HepG2 (cell line): ENCODE results near the gene CFAP46. TPM values are rescaled to one million over a fixed set of nuclear protein-coding genes. Genes with fewer than 3 reads are reported as not detected.

ENCODE experiments used
- ATAC-seq: fragments of 200-7000 bp; cut with Tn5 transposase; 3 replicates; pipeline ENCODE4 v1.9.1; 2020; ENCODE audit warnings: mild to moderate bottlenecking, moderate library complexity
- BruUV-seq: library from RNA; stranded (reverse); fragments of 400-500 nt; replicated peaks from 2 replicates; lab custom pipeline; 2021; lab: Mats Ljungman, UMichigan
- CTCF ChIA-PET: fragments of 300-600 bp; formaldehyde crosslinking; extraction: SDS; loops from one replicate; lab custom pipeline; 2021; ENCODE audit warnings: low total read pairs, inconsistent platforms, low intra/inter-chr PET ratio; lab: Yijun Ruan, JAX
- POLR2A ChIA-PET: fragments of 350-600 bp; sonication (Branson Sonifier 250); formaldehyde crosslinking; loops from one replicate; lab custom pipeline; 2020; ENCODE audit warnings: antibody characterized with exemption, inconsistent platforms; lab: Yijun Ruan, JAX
- DNase-seq: peaks from one replicate; pipeline ENCODE4 v3.0.0-alpha.2; 2015; ENCODE audit warnings: low spot score
- FAIRE-seq: peaks from 3 replicates; lab custom pipeline; 2011; peaks lifted over from hg19 to GRCh38; lab: Jason Lieb, UNC
- H2AFZ ChIP-seq: one replicate; pipeline ENCODE4 v1.6.1; 2011; ENCODE audit warnings: low read length, inconsistent platforms
- H3K27ac ChIP-seq: fragments of 300-600 bp; 3 replicates; pipeline ENCODE4 v1.8.0; 2011; ENCODE audit warnings: mixed run types, mild to moderate bottlenecking, mixed read lengths, low read length, inconsistent platforms; ENCODE audit not compliant: insufficient read depth; ENCODE audit errors: extremely low read length
- H3K27me3 ChIP-seq, 2 experiments: fragments of 200-600 bp in 1 of 2; 2 replicates in 1 of 2; 3 replicates in 1 of 2; pipeline versions ENCODE4 v1.6.0 to v1.8.0; 2011; ENCODE audit warnings: low read length in 2 of 2, mild to moderate bottlenecking in 2 of 2, moderate library complexity in 2 of 2, inconsistent platforms in 1 of 2; ENCODE audit not compliant: insufficient read depth in 2 of 2, control insufficient read depth in 1 of 2
- H3K36me3 ChIP-seq, 2 experiments: fragments of 200-600 bp in 1 of 2; replicated peaks in 1 of 2; 2 replicates in 1 of 2; 3 replicates in 1 of 2; pipeline versions ENCODE4 v1.5.1 to v1.8.0; 2011; ENCODE audit warnings: low read length in 2 of 2, inconsistent platforms in 1 of 2; ENCODE audit not compliant: insufficient read depth in 2 of 2, control insufficient read depth in 1 of 2
- H3K4me1 ChIP-seq: 2 replicates; pipeline ENCODE4 v1.5.1; 2012; ENCODE audit warnings: low read length, inconsistent platforms; ENCODE audit not compliant: insufficient read depth
- H3K4me2 ChIP-seq: 2 replicates; pipeline ENCODE4 v1.6.0; 2011; ENCODE audit warnings: low read depth, low read length, inconsistent platforms
- H3K4me3 ChIP-seq, 3 experiments: fragments of 200-600 bp in 1 of 3; sonication (generic), shearing (Covaris generic) in 1 of 3; replicated peaks in 1 of 3; 2 replicates each; pipeline ENCODE4 v1.5.1; 2011 to 2016; ENCODE audit warnings: low read length in 3 of 3, inconsistent platforms in 2 of 3, low read depth in 2 of 3, mild to moderate bottlenecking in 2 of 3, control low read depth in 1 of 3, mixed read lengths in 1 of 3; ENCODE audit not compliant: insufficient read depth in 1 of 3
- H3K79me2 ChIP-seq: one replicate; pipeline ENCODE4 v1.6.1; 2011; ENCODE audit warnings: low read length, inconsistent platforms; ENCODE audit not compliant: insufficient read depth
- H3K9ac ChIP-seq: 2 replicates; pipeline ENCODE4 v1.6.0; 2011; ENCODE audit warnings: mild to moderate bottlenecking, low read depth, low read length, inconsistent platforms; ENCODE audit not compliant: insufficient read depth
- H3K9me3 ChIP-seq: 2 replicates; pipeline ENCODE4 v1.5.1; 2012; ENCODE audit warnings: mild to moderate bottlenecking, low read length
- H4K20me1 ChIP-seq: 2 replicates; pipeline ENCODE4 v1.6.0; 2011; ENCODE audit warnings: inconsistent platforms, mild to moderate bottlenecking, low read length, moderate library complexity; ENCODE audit not compliant: insufficient read depth
- CBX1 ChIP-seq: IDR thresholded peaks from one replicate; pipeline ENCODE4 v1.6.1; 2016; ENCODE audit warnings: antibody characterized with exemption, low read depth
- GABPA ChIP-seq, 2 experiments: IDR thresholded peaks; 2 replicates each; pipeline ENCODE4 v1.6.1; 2011 to 2016; ENCODE audit warnings: low read depth in 2 of 2, low read length in 1 of 2, missing biosample characterization in 1 of 2, missing genetic modification characterization in 1 of 2
- HOXA5 ChIP-seq: sonication (generic); formaldehyde crosslinking; IDR thresholded peaks from 2 replicates; pipeline ENCODE4 v1.4.0; 2020; ENCODE audit warnings: missing genetic modification reagents
- ISL2 ChIP-seq: sonication (generic); formaldehyde crosslinking; IDR thresholded peaks from 2 replicates; pipeline ENCODE4 v1.5.0; 2020; ENCODE audit warnings: missing genetic modification reagents
- MAX ChIP-seq: IDR thresholded peaks from 2 replicates; pipeline ENCODE4 v1.6.1; 2012; ENCODE audit warnings: inconsistent platforms
- NFATC3 ChIP-seq: sonication (generic); formaldehyde crosslinking; IDR thresholded peaks from 2 replicates; pipeline ENCODE4 v1.5.1; 2020; ENCODE audit warnings: mild to moderate bottlenecking, missing genetic modification reagents
- NR2F1 ChIP-seq, 2 experiments: fragments of 450-650 bp in 1 of 2; formaldehyde crosslinking in 1 of 2; IDR thresholded peaks; 2 replicates each; pipeline versions ENCODE4 v1.5.0 to v1.6.1; 2016 to 2020; ENCODE audit warnings: mild to moderate bottlenecking in 1 of 2, missing compliant biosample characterization in 1 of 2, missing genetic modification reagents in 1 of 2, moderate library complexity in 1 of 2
- SAP130 ChIP-seq: IDR thresholded peaks from 2 replicates; pipeline ENCODE4 v1.6.1; 2016; ENCODE audit warnings: low read depth
- THAP11 ChIP-seq: IDR thresholded peaks from 2 replicates; pipeline ENCODE4 v1.6.1; 2016; ENCODE audit warnings: missing biosample characterization, missing genetic modification reagents
- ZBTB39 ChIP-seq: sonication (generic); formaldehyde crosslinking; IDR thresholded peaks from 2 replicates; pipeline ENCODE4 v1.5.0; 2020; ENCODE audit warnings: missing genetic modification reagents
- ZBTB42 ChIP-seq: sonication (generic); formaldehyde crosslinking; IDR thresholded peaks from 2 replicates; pipeline ENCODE4 v1.5.0; 2020; ENCODE audit warnings: mild to moderate bottlenecking, missing genetic modification reagents
- ZFP36L1 ChIP-seq: sonication (generic); formaldehyde crosslinking; IDR thresholded peaks from 2 replicates; pipeline ENCODE4 v1.8.0; 2022; ENCODE audit warnings: mild to moderate bottlenecking, missing genetic modification reagents, moderate library complexity
- ZNF180 ChIP-seq: sonication (generic); formaldehyde crosslinking; IDR thresholded peaks from 2 replicates; pipeline ENCODE4 v1.4.0; 2020; ENCODE audit warnings: low read depth, missing genetic modification reagents, borderline replicate concordance
- ZNF670 ChIP-seq: sonication (generic); formaldehyde crosslinking; IDR thresholded peaks from 2 replicates; pipeline ENCODE4 v1.8.0; 2022; ENCODE audit warnings: mild to moderate bottlenecking, missing genetic modification reagents, borderline replicate concordance
- ZNF740 ChIP-seq: sonication (generic); formaldehyde crosslinking; IDR thresholded peaks from 2 replicates; pipeline ENCODE4 v1.4.0; 2020; ENCODE audit warnings: missing genetic modification reagents
- WGBS: methylation state at CpG from one replicate; pipeline ENCODE4 v1.1.6; 2017; ENCODE audit warnings: low lambda C conversion rate; 5-methylcytosine and 5-hydroxymethylcytosine counted together
- in situ Hi-C: cut with HindIII; loops from 2 replicates; pipeline ENCODE4 v1.10.0; 2017; ENCODE audit warnings: low pct_unique_long_range_greater_than_20kb; ENCODE audit not compliant: extremely low pct_ligation_motif_present
- intact Hi-C: fragments of 100-400 bp; cut with micrococcal nuclease; formaldehyde crosslinking; loops from one replicate; pipeline ENCODE4 v1.10.0; 2022; ENCODE audit not compliant: unreplicated experiment
- polyA plus RNA-seq, 8 experiments: library from polyadenylated mRNA; depleted of rRNA in 3 of 8; stranded (reverse) in 7 of 8; unstranded in 1 of 8; fragments of >200 nt; fragmentation: Illumina TruSeq in 4 of 8; extraction: Trizol in 4 of 8; gene quantifications; 2 replicates each; pipeline versions ENCODE4 v1.2.1 to v1.2.3, GENCODE V29; 2011 to 2016; ENCODE audit warnings: low read depth in 4 of 8, missing spikeins in 1 of 8, mixed read lengths in 1 of 8; ENCODE audit not compliant: insufficient read depth in 1 of 8
- total RNA-seq, 5 experiments: library from RNA; depleted of rRNA; stranded (reverse); fragments of >200 nt; fragmentation: Illumina TruSeq; extraction: Trizol; gene quantifications; 2 replicates each; pipeline ENCODE4 v1.2.3, GENCODE V29; 2016; ENCODE audit warnings: low read depth in 1 of 5

The CFAP46 gene
- total and polyA plus RNA-seq, 2 of the 13 experiments (the other 11 are each of a cell fraction or from before 2014, with no cell fraction given): 0.24 to 0.84 TPM

- TF ChIP-seq ZNF740 (no peak), ZNF180 (CRISPR knock-in tag) (no peak), MAX (no peak), CBX1 (no peak), NFATC3 (CRISPR knock-in tag) (no peak), HOXA5 (no peak), ZNF670 (CRISPR knock-in tag) (no peak), GABPA (IDR thresholded peaks at IDR 0.05; ENCODE audit: low read depth, low read length) (no peak), GABPA (CRISPR knock-in tag; IDR thresholded peaks at IDR 0.05; ENCODE audit: low read depth) (no peak), NR2F1 (CRISPR knock-in tag; IDR thresholded peaks at IDR 0.05) (no peak), ZFP36L1 (CRISPR knock-in tag) (no peak)
Measured at GRCh38 chr10:132869621-132870020, 72.7 kb downstream of the CFAP46 start (continued).

GRCh38 chr10:132868995-132869394 lies 73.4 kb downstream of the CFAP46 start:
- ATAC-seq: no peak
- CTCF ChIA-PET: no interaction called here

More at GRCh38 chr10:132868995-132869394, 73.4 kb downstream of the CFAP46 start:
- 86% methylated on average over 15 of the region's 26 CpGs for WGBS
- Histone ChIP-seq H3K27me3 (peaks cover 4 to 21% of the 10 kb centered on the region in 2 experiments; a peak in 3 of 5 replicates), H4K20me1 (no peaks in the 10 kb centered on the region), H3K79me2 (no peaks in the 10 kb centered on the region), H3K4me2 (no peak overlapping the region), H3K4me3 (no peak overlapping the region), H2AFZ (no peak overlapping the region), H3K9ac (no peak overlapping the region), H3K27ac (no peak overlapping the region), H3K36me3 (no peaks in the 10 kb centered on the region), H3K9me3 (no peaks in the 10 kb centered on the region), H3K4me1 (no peaks in the 10 kb centered on the region)
- in situ Hi-C loops: no loop called here
- FAIRE-seq (no peak), DNase-seq (no peak)
- no TSS peak for BruUV-seq
- POLR2A ChIA-PET: no interaction called here
- TF ChIP-seq ZBTB42 (CRISPR knock-in tag): no peak
- TF ChIP-seq ISL2 (CRISPR knock-in tag): no peak
- no peak for TF ChIP-seq SAP130 (CRISPR knock-in tag)
- TF ChIP-seq ZBTB39: no peak
- no peak for TF ChIP-seq THAP11
- intact Hi-C loops: no loop called here
